GM19438 (cell line): ENCODE data around the gene CRYAA.
A peak's percentile ranks its signal among the peaks of the same experiment; 100 is the strongest.
"Not testable (repeated sequence)": the region's sequence is repeated elsewhere in the genome, so short reads cannot be mapped to it uniquely, and the experiment has no call there.

Source experiments
- ATAC-seq: cut with Tn5 transposase; IDR thresholded peaks from one replicate; pipeline ENCODE4 v1.9.1; 2021; ENCODE audit warnings: low read depth; ENCODE audit not compliant: unreplicated experiment

The CRYAA gene

DNA sequence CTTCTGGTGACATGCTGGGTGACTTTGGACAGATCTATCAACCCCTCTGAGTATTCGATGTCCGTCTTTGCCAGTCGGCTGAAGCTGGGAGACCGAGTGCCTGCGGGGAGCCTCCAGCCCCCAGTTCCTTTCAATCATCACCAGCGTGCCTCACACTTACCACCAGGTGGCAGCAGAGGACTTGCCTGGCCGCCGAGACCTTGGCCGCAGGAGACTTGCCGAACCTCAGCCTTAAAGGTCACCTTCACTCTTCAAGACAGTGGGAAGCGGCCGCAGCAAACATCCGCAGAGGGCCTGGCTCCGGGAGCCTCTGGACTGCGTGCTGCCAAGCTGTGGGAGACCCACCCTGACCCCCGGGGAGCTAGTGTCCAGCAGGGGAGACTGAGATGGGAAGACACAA is 7.8 kb downstream of the CRYAA start:
- peak; percentile 46 for ATAC-seq

DNA sequence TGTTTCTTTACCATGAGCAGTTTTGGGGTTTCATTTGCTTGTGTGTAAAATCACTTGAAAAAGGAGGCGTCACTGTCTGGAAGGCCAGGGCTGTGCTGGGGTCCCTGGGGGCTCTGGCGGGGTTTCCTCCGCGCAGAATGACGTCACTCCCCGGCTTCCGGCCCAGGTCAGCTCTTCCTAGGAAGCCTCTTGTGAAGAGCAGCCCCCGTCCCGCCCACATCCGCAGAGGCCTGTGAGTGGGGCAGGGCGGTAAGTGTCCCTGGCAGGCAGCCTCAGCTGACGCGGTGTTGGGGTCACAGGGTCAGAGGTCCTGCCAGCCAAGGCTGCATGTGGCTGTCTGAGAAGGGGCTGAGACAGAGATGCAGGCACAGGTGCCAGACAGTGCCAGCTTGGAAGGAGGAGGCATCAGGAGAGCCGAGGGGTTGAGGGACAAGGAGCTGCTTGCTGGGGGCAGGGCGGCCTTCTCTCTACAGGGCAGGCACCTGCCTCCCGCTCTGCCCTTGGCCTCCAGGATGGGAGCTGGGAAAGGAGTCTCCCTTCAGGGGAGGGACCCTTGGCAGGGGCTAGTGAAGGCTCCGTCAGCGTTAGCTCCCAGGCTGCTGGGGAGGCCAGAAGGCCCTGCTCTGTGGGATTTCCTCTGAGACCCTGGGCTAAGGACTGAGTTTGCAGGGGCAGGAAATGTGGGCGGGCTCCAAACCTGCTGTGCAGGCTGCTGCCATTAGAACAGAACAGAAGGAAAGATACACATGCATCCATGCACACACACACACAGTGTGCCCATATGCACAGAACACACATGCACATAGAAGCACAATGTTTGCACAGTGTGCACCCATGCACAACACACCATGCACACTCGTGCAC is 8.5 kb downstream of the CRYAA start:
- ATAC-seq = peak; percentile 59

DNA sequence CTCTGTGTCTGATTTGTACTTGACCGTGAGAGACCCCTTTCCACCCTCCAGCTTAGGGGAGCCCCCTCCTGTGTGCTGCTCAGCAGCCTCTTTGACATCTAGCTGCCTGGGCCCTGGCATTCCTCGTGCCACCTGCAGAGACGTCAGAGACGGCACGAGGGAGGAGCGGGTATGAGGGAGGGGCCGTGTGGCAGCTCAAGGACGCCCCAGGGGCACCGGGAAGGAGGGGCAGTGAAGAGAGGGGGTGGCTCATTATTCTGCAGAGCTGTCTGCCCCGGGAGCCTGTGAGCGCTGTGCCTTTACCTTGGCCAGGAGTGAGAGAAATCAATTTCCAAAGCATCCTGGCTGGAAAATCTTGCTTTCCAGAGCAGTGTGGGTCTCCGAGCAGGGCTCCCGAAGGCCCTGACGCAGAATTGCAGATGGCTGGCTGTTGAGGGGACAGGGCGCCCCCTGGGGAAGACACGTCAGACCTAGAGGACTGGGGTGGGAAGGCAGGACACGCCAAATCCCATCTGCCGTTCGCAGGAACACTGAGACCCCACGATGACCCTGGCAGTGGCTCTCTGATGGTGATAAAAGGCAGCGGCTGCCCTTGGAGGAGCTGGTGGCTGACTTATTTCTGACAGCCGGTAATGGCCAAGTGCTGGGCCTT is 9.5 kb downstream of the CRYAA start:
- ATAC-seq = not testable (repeated sequence)

DNA sequence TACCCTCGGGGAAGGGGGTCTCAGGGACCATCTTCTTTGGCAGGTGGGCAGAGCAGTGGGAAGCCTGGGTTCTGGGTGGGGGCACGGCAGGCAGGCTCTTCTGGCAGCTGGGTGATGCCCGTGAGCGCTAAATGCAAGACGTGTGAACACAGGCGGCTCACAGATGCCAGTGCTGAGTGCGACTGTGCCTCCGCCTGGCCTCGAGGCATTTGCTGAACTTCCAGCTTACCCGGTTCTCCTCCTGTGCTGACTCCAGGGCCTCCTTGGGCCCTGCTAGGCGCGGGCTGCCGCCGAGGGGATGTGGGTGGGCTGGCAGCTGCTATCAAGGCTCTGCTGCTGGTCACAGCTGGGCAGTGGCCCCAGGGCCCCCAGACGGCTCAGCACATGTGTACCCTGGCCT is 12.2 kb downstream of the CRYAA start:
- ATAC-seq = not testable (repeated sequence)

DNA sequence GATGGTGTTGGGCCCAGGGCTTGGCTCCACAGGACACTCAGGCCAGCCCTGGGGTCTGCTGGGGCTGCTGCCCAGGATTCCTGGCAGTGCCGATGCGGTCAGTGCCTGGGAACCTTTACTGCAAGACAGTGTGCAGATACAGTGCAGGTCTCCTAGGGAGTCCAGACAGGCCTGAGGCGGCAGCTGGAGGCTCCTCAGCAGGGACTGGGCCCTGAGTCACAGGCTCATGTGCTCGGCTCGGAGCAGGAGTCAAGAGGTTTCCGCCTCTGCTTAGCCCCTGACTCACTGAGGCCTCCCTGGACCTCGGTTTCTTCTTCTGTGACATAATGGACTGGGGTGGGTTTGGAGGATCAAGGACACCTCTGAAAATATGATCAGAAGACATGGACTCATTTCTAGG is 18.5 kb downstream of the CRYAA start:
- ATAC-seq = not testable (repeated sequence)

DNA sequence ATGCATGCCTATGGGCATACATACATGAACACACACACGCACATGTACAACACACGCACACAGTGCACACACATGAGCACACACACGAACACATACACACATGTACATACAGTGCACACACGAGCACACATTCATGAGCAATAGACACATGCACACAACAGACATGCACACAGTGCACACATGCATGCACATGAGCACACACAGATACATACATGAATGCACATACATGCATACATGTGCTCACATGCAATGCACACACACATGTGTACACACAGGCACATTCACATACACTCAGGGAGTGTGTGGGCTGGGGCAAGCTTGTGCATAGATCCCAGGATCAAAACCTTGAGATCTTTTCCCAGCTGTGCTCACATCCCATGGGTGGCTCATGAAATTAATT is 18.9 kb downstream of the CRYAA start:
- no peak for ATAC-seq

DNA sequence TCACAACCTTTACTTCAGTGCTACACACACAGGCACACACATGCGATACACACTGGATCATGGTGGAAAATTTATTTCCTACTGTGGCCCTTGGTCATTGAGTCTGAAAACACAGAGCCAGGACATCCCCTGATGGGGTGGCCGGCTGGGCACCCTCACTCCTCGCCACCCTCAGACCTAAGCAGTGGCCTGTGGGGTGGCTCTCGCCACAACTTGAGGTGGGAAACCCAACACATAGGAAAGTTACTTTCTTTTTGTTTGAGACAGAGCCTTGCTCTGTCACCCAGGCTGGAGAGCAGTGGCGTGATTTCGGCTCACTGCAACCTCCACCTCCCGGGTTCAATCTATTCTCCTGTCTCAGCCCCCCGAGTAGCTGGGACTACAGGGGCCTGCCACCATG is 19.4 kb downstream of the CRYAA start:
- ATAC-seq = no peak

DNA sequence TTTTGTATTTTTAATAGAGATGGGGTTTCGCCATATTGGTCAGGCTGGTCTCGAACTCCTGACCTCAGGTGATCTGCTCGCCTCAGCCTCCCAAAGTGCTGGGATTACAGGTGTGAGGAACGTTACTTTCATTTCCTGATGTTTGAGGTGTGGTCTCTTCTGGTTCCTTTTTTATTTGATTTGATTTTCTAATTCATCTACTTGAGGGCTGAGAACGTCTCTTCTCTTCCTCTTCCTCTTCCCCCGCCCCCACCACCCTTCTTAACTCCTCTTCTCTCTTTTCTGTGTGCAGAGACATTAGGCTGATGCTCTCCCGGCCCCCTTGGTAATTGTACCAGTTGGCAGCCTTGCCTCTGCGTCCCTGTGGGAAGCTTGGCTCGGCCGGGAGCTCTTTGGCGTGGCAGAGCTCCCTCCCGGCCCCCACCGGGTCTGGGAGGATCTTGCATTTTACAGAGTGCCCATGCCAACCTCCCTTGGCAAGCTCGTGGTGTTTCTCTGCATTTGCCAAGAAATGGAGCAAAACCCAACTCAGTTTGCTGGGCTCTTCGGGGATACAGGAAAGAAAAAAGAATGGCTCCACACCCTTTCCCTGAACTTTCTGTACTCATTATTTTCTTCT is 19.9 kb downstream of the CRYAA start:
- no peak for ATAC-seq

DNA sequence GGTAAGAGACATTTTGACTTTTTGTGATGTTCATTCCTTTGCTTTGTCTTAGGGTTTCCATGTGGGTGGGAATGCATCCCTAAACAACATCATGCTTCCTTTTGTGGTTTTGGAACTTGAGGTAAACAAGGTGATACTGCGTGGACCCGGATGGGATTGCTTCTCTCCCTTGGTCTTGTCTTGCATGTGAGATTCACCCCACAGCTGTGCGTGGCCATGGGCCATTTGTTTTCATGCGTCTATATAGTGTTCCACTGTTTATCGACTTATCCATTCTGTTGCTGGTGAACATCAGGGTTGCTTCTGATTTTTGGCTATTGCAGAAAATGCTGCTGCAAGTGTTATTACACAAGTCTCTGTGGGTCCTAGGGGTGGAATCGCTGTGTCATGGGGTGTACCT is 21.1 kb downstream of the CRYAA start:
- no peak for ATAC-seq

DNA sequence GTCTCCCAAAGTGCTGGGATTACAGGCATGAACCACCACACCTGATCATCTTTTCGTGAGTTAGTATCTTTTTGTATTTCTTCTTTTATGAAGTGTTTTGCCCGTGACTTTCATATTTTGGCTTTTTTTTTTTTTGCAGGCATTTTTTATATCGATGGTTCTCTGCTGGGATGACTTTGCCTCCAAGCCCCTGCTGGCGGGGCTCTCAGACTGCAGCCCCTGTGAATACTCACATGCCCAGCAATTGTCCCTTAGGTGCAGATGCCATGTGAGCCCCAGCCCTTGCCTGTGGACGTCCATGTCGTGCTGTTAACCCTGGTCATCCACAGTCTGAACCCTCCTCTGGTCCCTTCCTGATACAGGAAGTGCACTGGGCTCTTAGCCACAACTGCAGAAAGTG is 21.7 kb downstream of the CRYAA start:
- ATAC-seq = no peak

DNA sequence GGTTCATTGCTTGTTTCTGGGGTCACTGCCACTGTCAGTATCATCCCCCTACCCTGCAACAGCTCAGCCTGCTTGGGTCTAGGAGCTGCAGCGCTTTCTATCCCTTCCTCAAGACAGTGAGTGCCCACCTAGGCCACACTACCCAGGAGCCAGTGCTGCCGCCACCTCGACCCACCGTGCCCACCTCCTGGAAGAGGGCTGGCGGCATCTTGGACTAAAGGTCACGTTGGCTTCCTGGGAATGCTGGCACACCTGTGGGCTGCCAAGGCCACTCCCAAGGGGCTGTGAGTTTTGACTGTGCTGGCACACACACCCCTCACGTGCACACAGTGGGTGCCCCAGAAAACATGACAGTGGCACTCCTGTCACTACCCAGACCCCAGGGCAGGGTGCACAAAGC is 22.1 kb downstream of the CRYAA start:
- ATAC-seq = no peak

DNA sequence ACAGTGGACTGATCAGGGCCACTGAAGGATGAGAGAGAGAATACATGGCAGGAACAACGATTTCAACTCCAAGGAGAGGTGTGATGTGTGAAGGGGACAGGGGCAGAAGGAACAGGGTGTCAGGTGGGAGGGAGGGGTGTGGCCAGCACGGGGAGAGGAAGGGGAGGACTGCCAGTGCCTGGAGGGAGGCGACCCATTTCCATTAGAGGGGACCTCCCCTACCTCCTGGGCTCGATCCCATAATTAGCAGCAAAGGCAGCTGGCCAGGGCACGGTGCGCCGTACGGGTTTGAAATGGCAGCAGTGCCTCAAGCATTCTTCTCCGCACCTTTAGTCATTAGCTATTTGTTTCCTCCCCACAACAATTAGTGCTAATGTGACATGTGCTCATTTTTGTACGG is 22.7 kb downstream of the CRYAA start:
- ATAC-seq = no peak

DNA sequence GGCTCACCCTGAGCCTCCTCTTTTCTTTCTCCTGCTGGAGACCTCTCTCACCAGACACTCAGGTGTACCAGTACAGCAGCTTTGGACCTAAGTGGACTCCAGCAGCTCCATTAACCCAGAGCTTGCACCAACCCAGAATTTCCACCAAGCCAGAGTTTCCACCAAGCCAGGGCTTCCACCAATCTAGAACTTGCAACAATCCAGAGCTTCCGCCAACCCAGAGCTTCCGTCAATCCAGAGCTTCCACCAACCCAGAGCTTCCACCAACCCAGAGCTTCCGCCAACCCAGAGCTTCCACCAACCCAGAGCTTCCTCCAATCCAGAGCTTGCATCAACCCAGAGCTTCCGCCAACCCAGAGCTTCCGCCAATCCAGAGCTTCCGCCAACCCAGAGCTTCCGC is 23.2 kb downstream of the CRYAA start:
- no peak for ATAC-seq

DNA sequence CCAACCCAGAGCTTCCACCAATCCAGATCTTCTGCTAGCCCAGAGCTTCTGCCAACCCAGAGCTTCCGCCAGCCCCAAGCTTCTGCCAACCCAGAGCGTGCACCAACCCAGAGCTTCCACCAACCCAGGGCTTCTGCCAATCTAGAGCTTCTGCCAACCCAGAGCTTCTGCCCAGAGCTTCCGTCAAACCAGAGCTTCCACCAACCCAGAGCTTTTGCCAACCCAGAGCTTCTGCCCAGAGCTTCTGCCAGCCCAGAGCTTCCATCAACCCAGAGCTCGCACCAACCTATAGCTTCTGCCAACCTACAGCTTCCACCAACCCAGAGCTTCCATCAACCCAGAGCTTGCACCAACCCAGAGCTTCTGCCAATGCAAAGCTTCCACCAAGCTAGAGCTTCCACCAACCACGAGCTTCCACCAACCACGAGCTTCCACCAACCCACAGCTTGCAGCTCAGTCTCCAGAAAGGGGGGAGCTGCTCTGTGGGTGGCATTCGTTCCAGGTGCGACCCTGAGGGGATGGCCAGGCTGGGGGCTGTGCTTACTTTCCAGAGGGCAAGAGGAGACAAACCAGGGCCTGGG is 23.8 kb downstream of the CRYAA start:
- no peak for ATAC-seq

DNA sequence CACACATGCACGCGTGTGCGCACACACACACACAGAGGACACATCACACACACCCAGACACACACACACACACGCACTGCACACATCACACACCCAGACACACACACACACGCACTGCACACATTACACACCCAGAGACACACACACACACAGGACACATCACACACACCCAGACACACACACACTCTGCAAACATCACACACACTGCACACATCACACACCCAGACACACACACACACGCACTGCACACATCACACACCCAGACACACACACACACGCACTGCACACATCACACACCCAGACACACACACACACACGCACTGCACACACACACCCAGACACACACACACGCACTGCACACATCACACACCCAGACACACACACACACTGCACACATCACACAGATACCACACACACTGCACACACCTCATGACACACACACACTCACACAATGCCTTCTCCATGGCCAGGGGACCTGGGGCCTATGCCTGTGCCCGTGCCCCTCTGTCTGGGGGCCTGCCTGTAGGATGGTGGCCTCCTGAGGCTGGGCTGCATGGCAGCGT is 24.4 kb downstream of the CRYAA start:
- no peak for ATAC-seq

DNA sequence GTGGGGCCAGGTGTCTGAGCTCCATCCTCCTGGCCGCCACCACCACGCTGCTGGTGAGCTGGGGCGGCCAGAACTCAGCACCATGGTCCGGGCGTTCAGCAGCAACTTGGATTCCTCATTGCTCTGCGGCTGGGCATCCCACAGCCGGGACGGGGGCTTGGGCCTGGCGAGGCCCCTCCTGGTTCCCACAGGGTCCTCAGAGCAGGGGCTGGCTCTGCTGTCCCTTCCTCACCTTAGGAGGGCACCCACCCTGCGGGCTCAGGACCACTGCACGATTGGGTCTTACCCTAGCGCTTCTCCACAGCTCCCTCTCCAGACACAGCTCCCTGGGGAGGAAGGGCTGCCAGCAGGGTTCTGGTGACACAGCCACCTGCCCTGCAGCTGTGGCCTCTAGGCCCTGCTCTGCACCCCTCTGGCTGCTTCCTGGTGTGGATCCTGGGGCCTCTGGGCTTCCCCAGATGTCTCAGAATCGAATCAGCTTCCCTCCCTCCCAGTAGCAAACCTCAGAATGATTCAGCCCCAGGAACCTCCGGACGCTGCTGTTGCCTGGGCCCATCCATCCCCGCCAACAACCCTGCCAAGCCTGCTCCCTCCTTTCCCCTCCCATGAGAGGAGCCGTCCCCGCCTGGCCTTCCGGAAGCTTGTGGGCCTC is 25.0 kb downstream of the CRYAA start:
- ATAC-seq = no peak

DNA sequence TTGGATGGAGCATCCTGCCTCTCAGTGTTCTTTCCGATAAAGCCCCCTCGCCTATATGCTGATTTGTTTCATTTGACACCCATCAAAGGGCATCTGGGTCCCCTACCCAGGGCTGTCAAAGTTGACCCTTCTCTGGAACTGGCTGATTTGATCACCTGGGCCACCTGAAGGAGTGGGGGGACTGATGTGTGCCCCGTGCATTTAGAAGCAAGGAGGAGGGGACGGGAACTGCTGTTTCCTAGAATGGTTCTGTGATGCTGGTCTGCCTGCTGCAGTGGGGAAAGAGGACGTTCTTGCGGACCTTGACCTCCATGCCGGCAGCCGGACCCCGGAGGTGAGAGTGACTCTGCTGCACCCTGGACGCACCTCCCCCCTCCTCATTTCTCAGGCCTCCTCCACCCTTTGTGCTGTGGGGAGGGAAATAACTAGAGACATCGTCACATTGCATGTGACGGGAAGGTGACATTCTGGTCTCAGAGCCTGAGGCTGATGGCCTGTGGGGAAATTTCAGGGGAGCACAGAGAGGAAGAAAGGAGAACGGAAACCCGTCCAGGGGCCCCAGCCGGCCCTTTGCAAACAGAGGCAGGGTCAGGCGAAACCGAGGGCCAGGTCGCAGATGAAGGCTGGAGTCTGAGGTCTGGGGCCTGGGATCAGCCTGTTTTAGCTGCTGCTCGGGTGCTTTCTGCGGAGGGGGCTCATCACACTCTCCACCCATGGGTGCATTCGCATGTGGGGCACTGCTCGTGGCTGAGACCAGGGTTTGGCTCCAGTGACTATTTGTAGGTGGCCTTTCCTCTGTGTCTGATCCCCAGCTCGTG is 25.7 kb downstream of the CRYAA start:
- ATAC-seq = no peak

DNA sequence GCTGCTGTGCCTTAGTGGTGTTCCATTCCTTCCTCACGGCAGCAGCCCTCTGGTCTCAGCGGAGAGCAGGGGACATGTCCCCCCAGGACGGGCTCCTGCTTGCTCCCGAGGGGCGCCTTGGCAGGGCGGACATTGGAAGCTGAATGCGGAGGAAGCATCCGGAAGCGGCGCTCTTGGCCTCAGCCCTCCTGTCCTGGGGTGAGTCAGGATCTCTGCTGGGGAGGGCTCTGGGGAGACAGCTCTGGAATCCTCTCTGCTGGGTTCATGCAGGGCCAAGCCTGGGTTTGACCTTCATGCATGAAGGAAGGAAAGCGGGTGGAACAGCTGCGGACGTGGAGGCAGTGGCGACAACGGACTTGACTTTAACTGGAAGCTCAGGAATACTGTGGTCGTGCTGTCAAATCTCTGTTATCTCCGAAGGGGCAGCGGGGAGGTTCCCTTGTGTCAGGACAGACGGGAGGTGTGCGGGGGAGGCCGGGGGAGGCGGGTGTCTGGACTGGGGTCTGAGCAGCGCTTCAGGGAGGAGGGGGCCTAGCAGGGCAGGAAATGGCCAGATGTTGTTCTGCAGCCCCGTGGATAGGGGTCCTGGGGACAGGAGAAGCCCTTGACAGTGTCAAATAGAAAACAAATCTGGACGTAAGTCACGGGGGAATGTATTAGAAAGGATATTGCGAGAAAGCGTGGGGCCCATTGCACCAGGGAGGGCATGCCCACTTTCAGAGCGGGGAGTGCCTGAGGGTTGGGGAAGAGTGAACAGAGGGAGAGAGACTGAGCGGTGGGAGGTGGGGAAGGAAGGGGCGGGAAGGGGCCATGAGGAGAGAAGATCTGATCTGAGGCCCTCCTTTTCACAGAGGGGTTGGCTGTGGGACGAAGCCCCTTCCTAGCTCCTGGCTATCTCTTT is 26.6 kb downstream of the CRYAA start:
- no peak for ATAC-seq

DNA sequence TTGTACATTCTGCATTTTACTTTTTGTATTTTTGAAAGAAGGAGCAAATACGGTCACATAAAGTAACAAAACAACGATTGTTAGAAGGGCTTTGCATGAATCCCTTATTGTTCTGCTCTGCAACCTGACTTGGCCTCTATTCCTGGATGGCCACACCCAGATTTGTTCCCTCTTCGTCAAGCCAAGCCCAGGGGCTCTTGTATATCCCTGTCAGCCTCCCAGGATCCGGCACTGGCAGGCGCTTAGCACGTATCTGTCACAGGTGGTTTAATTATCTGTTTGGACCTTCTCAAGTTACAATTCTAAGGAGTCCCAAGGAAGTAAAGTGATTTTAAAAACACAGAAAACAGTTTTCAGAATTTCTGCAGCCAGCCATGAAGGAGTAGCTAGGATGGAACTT is 28.0 kb downstream of the CRYAA start:
- ATAC-seq = no peak
